Bronchial epithelial cell (primary cell): ENCODE results near the gene EIPR1. TPM values are rescaled to one million over a fixed set of nuclear protein-coding genes. Genes with fewer than 3 reads are reported as not detected.

Experiments used
- DNase-seq: peaks from one replicate; pipeline ENCODE4 v3.0.0-alpha.2; 2010; ENCODE audit warnings: low read depth
- FAIRE-seq: peaks from 2 replicates; lab custom pipeline; 2011; peaks lifted over from hg19 to GRCh38; lab: Jason Lieb, UNC
- H3K27me3 ChIP-seq: 2 replicates; pipeline ENCODE4 v1.5.1; 2011; ENCODE audit warnings: low read length; ENCODE audit not compliant: control insufficient read depth, insufficient read depth
- H3K36me3 ChIP-seq: 2 replicates; pipeline ENCODE4 v1.5.1; 2011; ENCODE audit warnings: low read length; ENCODE audit not compliant: control insufficient read depth, insufficient read depth
- H3K4me3 ChIP-seq: 2 replicates; pipeline ENCODE4 v1.5.1; 2011; ENCODE audit warnings: mild to moderate bottlenecking, low read depth, low read length, control low read depth
- CTCF ChIP-seq: IDR thresholded peaks from 2 replicates; pipeline ENCODE4 v1.5.1; 2011; ENCODE audit warnings: mild to moderate bottlenecking, moderate library complexity, low read length, control low read depth, inconsistent platforms; ENCODE audit not compliant: insufficient read depth, severe bottlenecking
- total RNA-seq: library from RNA; depleted of rRNA; stranded (reverse); fragments of >200 nt; gene quantifications from 2 replicates; pipeline ENCODE4 v1.2.1, GENCODE V29; 2014

EIPR1 gene
- total RNA-seq, 1 donor from 2014 or later, result 44.5 TPM

GRCh38 chr2:3236300-3237045 is 141.1 kb downstream of the EIPR1 start:
- no peak for FAIRE-seq
- no peak overlapping the region for H3K4me3 ChIP-seq
- no peaks in the 10 kb centered on the region for H3K27me3 ChIP-seq
- no peaks in the 10 kb centered on the region for H3K36me3 ChIP-seq
- DNase-seq, result peak; percentile 12
- TF ChIP-seq CTCF, result no peak

GRCh38 chr2:3233877-3234276 is 143.7 kb downstream of the EIPR1 start:
- no peak for DNase-seq
- no peaks in the 10 kb centered on the region for H3K27me3 ChIP-seq
- no peak for FAIRE-seq
- no peak for TF ChIP-seq CTCF
- no peaks in the 10 kb centered on the region for H3K36me3 ChIP-seq
- no peak overlapping the region for H3K4me3 ChIP-seq

GRCh38 chr2:3229221-3229620 is 148.4 kb downstream of the EIPR1 start:
- Histone ChIP-seq H3K27me3 (no peaks in the 10 kb centered on the region), H3K36me3 (no peaks in the 10 kb centered on the region), H3K4me3 (no peak overlapping the region)
- DNase-seq, result no peak
- no peak for FAIRE-seq
- no peak for TF ChIP-seq CTCF

GRCh38 chr2:3224681-3225080 is 152.9 kb downstream of the EIPR1 start:
- Histone ChIP-seq H3K4me3 (no peak overlapping the region), H3K36me3 (no peaks in the 10 kb centered on the region), H3K27me3 (no peaks in the 10 kb centered on the region)
- no peak for FAIRE-seq
- no peak for DNase-seq
- TF ChIP-seq CTCF, result no peak

- FAIRE-seq, result no peak
Observed at GRCh38 chr2:3223080-3223923, 154.3 kb downstream of the EIPR1 start.

More at GRCh38 chr2:3223080-3223923, 154.3 kb downstream of the EIPR1 start:
- Histone ChIP-seq H3K4me3 (no peak overlapping the region), H3K36me3 (no peaks in the 10 kb centered on the region), H3K27me3 (no peaks in the 10 kb centered on the region)
- DNase-seq, result peak; percentile 4
- no peak for TF ChIP-seq CTCF
